ENCODE measurements around the gene R3HCC1L. TPM values are rescaled to one million over a fixed set of nuclear protein-coding genes. Genes with fewer than 3 reads are reported as not detected.
"Not testable (repeated sequence)": the region's sequence is repeated elsewhere in the genome, so short reads cannot be mapped to it uniquely, and the experiment has no call there.

R3HCC1L gene
- total RNA-seq, 1 experiment from 2014 or later = 15.9 TPM

DNA sequence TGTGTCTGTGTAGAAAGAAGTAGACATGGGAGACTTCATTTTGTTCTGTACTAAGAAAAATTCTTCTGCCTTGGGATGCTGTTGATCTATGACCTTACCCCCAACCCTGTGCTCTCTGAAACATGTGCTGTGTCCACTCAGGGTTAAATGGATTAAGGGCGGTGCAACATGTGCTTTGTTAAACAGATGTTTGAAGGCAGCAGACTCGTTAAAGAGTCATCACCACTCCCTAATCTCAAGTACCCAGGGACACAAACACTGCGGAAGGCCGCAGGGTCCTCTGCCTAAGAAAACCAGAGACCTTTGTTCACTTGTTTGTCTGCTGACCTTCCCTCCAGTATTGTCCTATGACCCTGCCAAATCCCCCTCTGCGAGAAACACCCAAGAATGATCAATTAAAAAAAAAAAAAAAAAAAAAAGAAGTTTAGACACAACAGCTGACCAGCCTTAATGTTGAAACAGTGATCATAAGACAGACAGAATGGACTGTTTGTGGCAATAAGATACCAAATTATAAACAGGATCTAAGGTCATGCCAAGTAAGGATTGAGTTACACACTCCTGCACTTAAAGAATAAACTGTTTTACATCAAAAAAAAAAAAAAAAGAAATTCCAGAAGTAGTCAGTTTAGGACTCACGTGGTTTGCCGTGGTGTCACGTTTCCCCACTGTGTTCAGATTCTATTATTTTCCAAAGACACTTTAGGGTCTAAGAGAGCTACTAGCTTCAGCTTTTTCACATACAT is 18.9 kb downstream of the R3HCC1L start:
- peaks cover 22% of the 10 kb centered on the region for H3K9me3 ChIP-seq (ENCODE audit: control insufficient read depth, insufficient read depth, low read depth, low read length)
- POLR2A ChIA-PET; H3K36me3 ChIP-seq (ENCODE audit: control insufficient read depth, insufficient read depth, low read length); DNase-seq (ENCODE audit: low read depth, low spot score); in situ Hi-C loops (cut with HindIII; ENCODE audit: low pct_unique_long_range_greater_than_20kb, low sequenced_read_pairs); H3K4me1 ChIP-seq (ENCODE audit: control insufficient read depth, insufficient read depth, low read length); H3K27me3 ChIP-seq (ENCODE audit: control insufficient read depth, insufficient read depth, low read length); H3K27ac ChIP-seq (ENCODE audit: low read length); H3K4me3 ChIP-seq (ENCODE audit: low read depth in 2 of 2, low read length in 2 of 2); BruUV-seq (replicated peaks); CTCF ChIA-PET; ATAC-seq; intact Hi-C loops (cut with micrococcal nuclease; ENCODE audit: unreplicated experiment): not testable (repeated sequence)

DNA sequence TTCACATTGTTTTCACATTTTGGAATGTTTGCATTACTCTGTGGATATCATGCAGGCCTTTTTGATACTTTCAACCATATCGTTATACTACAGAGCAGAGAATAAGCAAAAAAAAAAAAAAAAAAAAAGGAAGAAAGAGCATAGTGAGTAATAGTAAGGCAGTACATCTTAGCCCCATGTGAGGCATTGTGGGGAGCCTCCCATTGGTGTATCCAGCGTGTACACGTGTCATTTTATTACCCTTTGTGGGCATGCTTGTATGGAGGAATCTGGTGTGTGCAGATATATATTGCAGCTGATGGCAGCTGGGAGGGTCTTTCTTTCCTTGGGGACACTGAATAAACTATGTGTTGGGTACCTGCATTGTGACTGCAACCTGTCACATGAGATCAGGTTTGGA is 19.6 kb downstream of the R3HCC1L start:
- H3K9me3 ChIP-seq (ENCODE audit: control insufficient read depth, insufficient read depth, low read depth, low read length) = peaks cover 17% of the 10 kb centered on the region
- in situ Hi-C loops (cut with HindIII; ENCODE audit: low pct_unique_long_range_greater_than_20kb, low sequenced_read_pairs) = no loop called here
- ChIA-PET POLR2A (no interaction called here), CTCF (no interaction called here)
- BruUV-seq (replicated peaks) = no TSS peak
- ATAC-seq = no peak
- no peak overlapping the region for H3K27ac ChIP-seq (ENCODE audit: low read length)
- intact Hi-C loops (cut with micrococcal nuclease; ENCODE audit: unreplicated experiment) = no loop called here
- H3K27me3 ChIP-seq (ENCODE audit: control insufficient read depth, insufficient read depth, low read length) = no peaks in the 10 kb centered on the region
- TF ChIP-seq SIN3A (IDR thresholded peaks at IDR 0.05; ENCODE audit: borderline replicate concordance, insufficient read depth, low read depth, low read length) = no peak
- TF ChIP-seq POLR2AphosphoS5 (IDR thresholded peaks at IDR 0.05; ENCODE audit: low read depth, low read length) = no peak
- no peak for TF ChIP-seq TCF7L2 (IDR thresholded peaks at IDR 0.05; ENCODE audit: low read depth, low read length)
- TF ChIP-seq, protein P1, sequence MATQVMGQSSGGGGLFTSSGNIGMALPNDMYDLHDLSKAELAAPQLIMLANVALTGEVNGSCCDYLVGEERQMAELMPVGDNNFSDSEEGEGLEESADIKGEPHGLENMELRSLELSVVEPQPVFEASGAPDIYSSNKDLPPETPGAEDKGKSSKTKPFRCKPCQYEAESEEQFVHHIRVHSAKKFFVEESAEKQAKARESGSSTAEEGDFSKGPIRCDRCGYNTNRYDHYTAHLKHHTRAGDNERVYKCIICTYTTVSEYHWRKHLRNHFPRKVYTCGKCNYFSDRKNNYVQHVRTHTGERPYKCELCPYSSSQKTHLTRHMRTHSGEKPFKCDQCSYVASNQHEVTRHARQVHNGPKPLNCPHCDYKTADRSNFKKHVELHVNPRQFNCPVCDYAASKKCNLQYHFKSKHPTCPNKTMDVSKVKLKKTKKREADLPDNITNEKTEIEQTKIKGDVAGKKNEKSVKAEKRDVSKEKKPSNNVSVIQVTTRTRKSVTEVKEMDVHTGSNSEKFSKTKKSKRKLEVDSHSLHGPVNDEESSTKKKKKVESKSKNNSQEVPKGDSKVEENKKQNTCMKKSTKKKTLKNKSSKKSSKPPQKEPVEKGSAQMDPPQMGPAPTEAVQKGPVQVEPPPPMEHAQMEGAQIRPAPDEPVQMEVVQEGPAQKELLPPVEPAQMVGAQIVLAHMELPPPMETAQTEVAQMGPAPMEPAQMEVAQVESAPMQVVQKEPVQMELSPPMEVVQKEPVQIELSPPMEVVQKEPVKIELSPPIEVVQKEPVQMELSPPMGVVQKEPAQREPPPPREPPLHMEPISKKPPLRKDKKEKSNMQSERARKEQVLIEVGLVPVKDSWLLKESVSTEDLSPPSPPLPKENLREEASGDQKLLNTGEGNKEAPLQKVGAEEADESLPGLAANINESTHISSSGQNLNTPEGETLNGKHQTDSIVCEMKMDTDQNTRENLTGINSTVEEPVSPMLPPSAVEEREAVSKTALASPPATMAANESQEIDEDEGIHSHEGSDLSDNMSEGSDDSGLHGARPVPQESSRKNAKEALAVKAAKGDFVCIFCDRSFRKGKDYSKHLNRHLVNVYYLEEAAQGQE (IDR thresholded peaks at IDR 0.05; ENCODE audit: insufficient read depth in 1 of 2, low read depth in 2 of 2, low read length in 1 of 2) = no peak
- TF ChIP-seq, protein P2, sequence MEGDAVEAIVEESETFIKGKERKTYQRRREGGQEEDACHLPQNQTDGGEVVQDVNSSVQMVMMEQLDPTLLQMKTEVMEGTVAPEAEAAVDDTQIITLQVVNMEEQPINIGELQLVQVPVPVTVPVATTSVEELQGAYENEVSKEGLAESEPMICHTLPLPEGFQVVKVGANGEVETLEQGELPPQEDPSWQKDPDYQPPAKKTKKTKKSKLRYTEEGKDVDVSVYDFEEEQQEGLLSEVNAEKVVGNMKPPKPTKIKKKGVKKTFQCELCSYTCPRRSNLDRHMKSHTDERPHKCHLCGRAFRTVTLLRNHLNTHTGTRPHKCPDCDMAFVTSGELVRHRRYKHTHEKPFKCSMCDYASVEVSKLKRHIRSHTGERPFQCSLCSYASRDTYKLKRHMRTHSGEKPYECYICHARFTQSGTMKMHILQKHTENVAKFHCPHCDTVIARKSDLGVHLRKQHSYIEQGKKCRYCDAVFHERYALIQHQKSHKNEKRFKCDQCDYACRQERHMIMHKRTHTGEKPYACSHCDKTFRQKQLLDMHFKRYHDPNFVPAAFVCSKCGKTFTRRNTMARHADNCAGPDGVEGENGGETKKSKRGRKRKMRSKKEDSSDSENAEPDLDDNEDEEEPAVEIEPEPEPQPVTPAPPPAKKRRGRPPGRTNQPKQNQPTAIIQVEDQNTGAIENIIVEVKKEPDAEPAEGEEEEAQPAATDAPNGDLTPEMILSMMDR (IDR thresholded peaks at IDR 0.05) = no peak
- H3K4me3 ChIP-seq (ENCODE audit: low read depth in 2 of 2, low read length in 2 of 2) = no peak overlapping the region
- DNase-seq (ENCODE audit: low read depth, low spot score) = no peak
- H3K4me1 ChIP-seq (ENCODE audit: control insufficient read depth, insufficient read depth, low read length) = no peaks in the 10 kb centered on the region
- no peaks in the 10 kb centered on the region for H3K36me3 ChIP-seq (ENCODE audit: control insufficient read depth, insufficient read depth, low read length)

DNA sequence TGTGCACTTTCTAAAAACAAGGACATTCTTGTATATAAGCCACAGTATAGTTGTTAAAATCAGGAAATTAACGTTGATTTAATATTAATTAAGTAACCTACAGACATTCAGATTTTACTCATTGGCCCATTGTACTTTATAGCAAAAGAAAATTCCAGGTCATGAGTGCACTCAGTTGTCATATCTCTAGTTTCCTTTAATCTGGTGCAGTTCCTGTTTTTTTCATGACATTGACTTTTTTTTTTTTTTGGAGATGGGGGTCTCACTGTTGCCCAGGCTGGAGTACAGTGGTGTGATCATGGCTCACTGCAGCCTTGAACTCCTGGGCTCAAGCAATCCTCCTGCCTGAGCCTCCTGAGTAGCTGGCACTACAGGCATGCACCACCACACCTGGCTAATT is 24.1 kb downstream of the R3HCC1L start:
- BruUV-seq (replicated peaks) = no TSS peak
- in situ Hi-C loops (cut with HindIII; ENCODE audit: low pct_unique_long_range_greater_than_20kb, low sequenced_read_pairs) (no loop called here), intact Hi-C loops (cut with micrococcal nuclease; ENCODE audit: unreplicated experiment) (no loop called here)
- Histone ChIP-seq H3K4me1 (ENCODE audit: control insufficient read depth, insufficient read depth, low read length) (no peaks in the 10 kb centered on the region), H3K36me3 (ENCODE audit: control insufficient read depth, insufficient read depth, low read length) (0 out of 2 replicates have a peak, but pooled peaks cover 4% of the 10 kb centered on the region), H3K9me3 (ENCODE audit: control insufficient read depth, insufficient read depth, low read depth, low read length) (no peaks in the 10 kb centered on the region), H3K4me3 (ENCODE audit: low read depth in 2 of 2, low read length in 2 of 2) (no peak overlapping the region), H3K27ac (ENCODE audit: low read length) (no peak overlapping the region), H3K27me3 (ENCODE audit: control insufficient read depth, insufficient read depth, low read length) (no peaks in the 10 kb centered on the region)
- no peak for DNase-seq (ENCODE audit: low read depth, low spot score)
- ATAC-seq = no peak
- TF ChIP-seq POLR2AphosphoS5 (IDR thresholded peaks at IDR 0.05; ENCODE audit: low read depth, low read length) (no peak), SIN3A (IDR thresholded peaks at IDR 0.05; ENCODE audit: borderline replicate concordance, insufficient read depth, low read depth, low read length) (no peak), TCF7L2 (IDR thresholded peaks at IDR 0.05; ENCODE audit: low read depth, low read length) (no peak)
- TF ChIP-seq, protein P2 (IDR thresholded peaks at IDR 0.05) = no peak
- TF ChIP-seq, protein P1 (IDR thresholded peaks at IDR 0.05; ENCODE audit: insufficient read depth in 1 of 2, low read depth in 2 of 2, low read length in 1 of 2) = no peak
- ChIA-PET POLR2A (no interaction called here), CTCF (no interaction called here)

Data from Panc1 (cell line).